RWPE2 (cell line): ENCODE measurements around the gene CLTCL1.

Source experiments
- ATAC-seq: fragments of 200-7000 bp; cut with Tn5 transposase; 3 replicates; pipeline ENCODE4 v1.9.1; 2021; ENCODE audit warnings: low read depth
- DNase-seq: peaks from one replicate; pipeline ENCODE4 v3.0.0-alpha.2; 2020; ENCODE audit warnings: low spot score
- H3K27ac ChIP-seq: fragments of 450-650 bp; 2 replicates; pipeline ENCODE4 v1.5.1; 2017; ENCODE audit warnings: mild to moderate bottlenecking; ENCODE audit not compliant: poor library complexity, severe bottlenecking
- H3K27me3 ChIP-seq: fragments of 250-450 bp; sonication (Bioruptor Pico); 2 replicates; pipeline ENCODE4 v1.5.1; 2021; ENCODE audit warnings: mild to moderate bottlenecking, moderate library complexity; ENCODE audit not compliant: insufficient read depth, poor library complexity, severe bottlenecking
- H3K36me3 ChIP-seq: fragments of 250-450 bp; sonication (Bioruptor Pico); 2 replicates; pipeline ENCODE4 v1.5.1; 2020; ENCODE audit warnings: low read depth, mild to moderate bottlenecking, moderate library complexity
- H3K4me1 ChIP-seq: fragments of 250-450 bp; sonication (Bioruptor Pico); 2 replicates; pipeline ENCODE4 v1.5.1; 2021; ENCODE audit warnings: mild to moderate bottlenecking, moderate library complexity; ENCODE audit not compliant: insufficient read depth, poor library complexity, severe bottlenecking
- H3K4me3 ChIP-seq: fragments of 250-450 bp; sonication (Bioruptor Pico); 2 replicates; pipeline ENCODE4 v1.5.1; 2021; ENCODE audit warnings: mild to moderate bottlenecking, moderate library complexity; ENCODE audit not compliant: severe bottlenecking
- H3K9me3 ChIP-seq: fragments of 250-450 bp; sonication (Bioruptor Pico); 2 replicates; pipeline ENCODE4 v1.5.1; 2021; ENCODE audit warnings: mild to moderate bottlenecking, moderate library complexity; ENCODE audit not compliant: severe bottlenecking
- CTCF ChIP-seq: fragments of 450-650 bp; IDR thresholded peaks from one replicate; pipeline ENCODE4 v1.5.1; 2017; ENCODE audit warnings: mild to moderate bottlenecking, moderate library complexity; ENCODE audit not compliant: poor library complexity, severe bottlenecking

Gene CLTCL1

GRCh38 chr22:19214078-19214473 is 77.4 kb downstream of the CLTCL1 start:
- no peak for TF ChIP-seq CTCF
- DNase-seq, result no peak
- no peak for ATAC-seq
- Histone ChIP-seq H3K36me3 (peaks cover under 1% of the 10 kb centered on the region; the same call in 1 of the 2 replicates), H3K4me3 (no peak overlapping the region), H3K4me1 (no peaks in the 10 kb centered on the region), H3K27me3 (no peaks in the 10 kb centered on the region), H3K9me3 (peaks cover 2% of the 10 kb centered on the region), H3K27ac (no peak overlapping the region)

- peaks cover 2% of the 10 kb centered on the region for H3K9me3 ChIP-seq
- no peak overlapping the region for H3K27ac ChIP-seq
- H3K27me3 ChIP-seq, result no peaks in the 10 kb centered on the region
- H3K4me3 ChIP-seq, result no peak overlapping the region
- no peaks in the 10 kb centered on the region for H3K4me1 ChIP-seq
- DNase-seq (no peak), ATAC-seq (no peak)
- TF ChIP-seq CTCF, result no peak
- H3K36me3 ChIP-seq, result peaks cover 6% of the 10 kb centered on the region
Observed at GRCh38 chr22:19213442-19214077, 78.0 kb downstream of the CLTCL1 start.

- H3K27me3 ChIP-seq, result no peaks in the 10 kb centered on the region
- H3K27ac ChIP-seq, result no peak overlapping the region
- no peak for TF ChIP-seq CTCF
- H3K9me3 ChIP-seq, result peaks cover 2% of the 10 kb centered on the region
- peaks cover 11% of the 10 kb centered on the region for H3K36me3 ChIP-seq
- H3K4me3 ChIP-seq, result no peak overlapping the region
- ATAC-seq (no peak), DNase-seq (no peak)
- H3K4me1 ChIP-seq, result no peaks in the 10 kb centered on the region
Observed at GRCh38 chr22:19213001-19213400, 78.5 kb downstream of the CLTCL1 start.

GRCh38 chr22:19212302-19212870 is 79.1 kb downstream of the CLTCL1 start:
- no peak for DNase-seq
- Histone ChIP-seq H3K4me1 (no peaks in the 10 kb centered on the region), H3K36me3 (peaks cover 15% of the 10 kb centered on the region), H3K27me3 (no peaks in the 10 kb centered on the region), H3K27ac (no peak overlapping the region), H3K4me3 (no peak overlapping the region), H3K9me3 (peaks cover 2% of the 10 kb centered on the region)
- no peak for TF ChIP-seq CTCF
- no peak for ATAC-seq

- H3K36me3 ChIP-seq, result peaks cover 15% of the 10 kb centered on the region
- H3K4me3 ChIP-seq, result no peak overlapping the region
- H3K9me3 ChIP-seq, result peaks cover 2% of the 10 kb centered on the region
- no peaks in the 10 kb centered on the region for H3K27me3 ChIP-seq
- no peak for TF ChIP-seq CTCF
- H3K27ac ChIP-seq, result no peak overlapping the region
- DNase-seq, result no peak
- H3K4me1 ChIP-seq, result no peaks in the 10 kb centered on the region
- no peak for ATAC-seq
Observed at GRCh38 chr22:19210188-19210587, 81.3 kb downstream of the CLTCL1 start.
